Activated naive CD4-positive, alpha-beta T cell (primary cell): ENCODE data around the gene GDF7.
"Not testable (repeated sequence)": the region's sequence is repeated elsewhere in the genome, so short reads cannot be mapped to it uniquely, and the experiment has no call there.

Experiments
- DNase-seq, 4 experiments: peaks; one replicate each; lab custom pipeline; 2025; lab: John Stamatoyannopoulos, UW

The GDF7 gene

DNA sequence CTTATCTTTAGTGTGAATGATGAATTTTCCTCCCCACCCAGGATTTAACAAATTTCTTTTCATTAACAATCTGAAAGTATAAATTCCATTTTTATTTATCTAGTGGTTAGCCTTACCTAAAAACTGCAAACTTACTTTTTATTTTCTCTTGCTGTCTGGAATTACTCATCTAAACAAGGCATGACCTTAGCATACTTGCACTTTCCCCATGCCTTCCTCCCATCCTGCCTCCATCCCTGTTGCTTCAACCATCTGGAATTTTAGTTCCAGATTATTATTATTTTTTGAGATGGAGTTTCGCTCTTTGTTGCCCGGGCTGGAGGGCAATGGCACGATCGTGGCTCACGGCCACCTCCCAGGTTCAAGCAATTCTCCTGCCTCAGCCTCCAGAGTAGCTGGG is 35.6 kb downstream of the GDF7 start:
- DNase-seq: no peak

DNA sequence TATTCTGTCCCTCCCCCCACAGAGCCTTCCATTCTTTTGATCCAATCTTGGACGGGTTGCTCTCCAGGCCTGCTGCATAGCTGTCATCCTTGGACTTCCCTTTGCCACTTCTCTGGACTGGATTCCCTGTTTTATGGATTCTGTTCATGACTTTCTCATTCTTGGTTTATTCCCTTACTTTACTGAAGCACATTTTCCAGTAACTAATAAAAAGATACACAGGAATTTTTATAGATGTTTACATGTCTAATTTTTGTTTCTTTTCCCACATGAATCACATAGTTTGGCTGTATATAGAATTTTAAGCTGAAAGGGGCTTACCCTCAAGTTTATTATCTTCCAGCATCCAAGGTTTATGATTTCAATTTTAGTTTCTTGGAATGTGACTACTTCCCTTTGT is 37.9 kb downstream of the GDF7 start:
- DNase-seq: no peak

DNA sequence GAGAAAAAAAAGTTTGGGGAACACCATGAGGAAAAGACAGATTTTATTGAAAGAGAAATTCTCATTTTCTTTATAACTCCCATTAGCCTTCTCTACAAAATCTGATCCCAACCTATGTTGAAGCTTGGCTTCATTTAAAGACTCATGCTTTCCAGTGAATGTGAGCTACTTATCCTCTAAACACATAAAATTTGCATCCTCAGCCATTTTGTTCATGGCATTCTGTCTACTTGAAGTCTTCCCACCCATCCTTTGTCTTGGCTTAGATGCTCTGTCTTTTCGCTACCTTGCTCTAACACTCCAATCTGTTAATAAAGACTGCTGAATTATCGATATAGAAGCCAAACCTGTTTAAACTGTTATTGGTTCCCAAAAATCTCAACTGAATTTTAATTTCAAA is 39.3 kb downstream of the GDF7 start:
- DNase-seq: no peak

DNA sequence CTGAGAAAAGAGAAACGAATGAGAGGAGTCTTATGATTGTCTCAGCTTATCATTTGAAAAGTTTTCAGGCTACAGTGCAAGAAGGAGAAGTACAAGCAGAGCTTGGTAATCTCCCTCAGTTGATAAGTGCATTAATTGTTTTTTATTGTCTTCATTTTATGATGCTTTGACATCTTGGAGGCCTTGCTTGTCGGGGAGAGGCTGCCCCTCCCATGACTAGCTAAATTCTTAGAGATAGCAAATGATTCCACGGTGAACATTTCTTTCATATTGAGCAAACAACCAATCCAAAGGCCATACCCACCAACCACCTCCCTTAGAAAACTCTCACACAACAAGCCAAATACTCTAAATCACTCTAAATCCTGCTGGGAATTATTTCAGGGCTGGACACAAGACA is 39.8 kb downstream of the GDF7 start:
- DNase-seq: no peak

DNA sequence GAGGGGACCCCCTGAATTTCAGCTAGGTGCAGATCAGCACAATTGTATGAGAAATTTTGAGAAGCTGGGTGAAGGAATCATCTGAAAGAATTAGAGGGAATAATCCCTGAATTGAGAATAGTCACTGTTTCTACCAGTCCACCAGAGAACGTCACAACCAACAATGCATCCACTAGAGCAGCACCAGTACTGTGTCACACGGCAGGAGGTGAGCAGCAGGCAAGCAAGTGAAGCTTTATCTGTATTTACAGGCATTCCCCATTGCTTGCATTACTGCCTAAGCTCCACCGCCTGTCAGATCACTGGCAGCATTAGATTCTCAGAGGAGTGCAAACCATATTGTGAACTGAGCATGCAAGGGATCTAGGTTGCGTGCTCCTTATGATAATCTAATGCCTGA is 40.7 kb downstream of the GDF7 start:
- DNase-seq: no peak

DNA sequence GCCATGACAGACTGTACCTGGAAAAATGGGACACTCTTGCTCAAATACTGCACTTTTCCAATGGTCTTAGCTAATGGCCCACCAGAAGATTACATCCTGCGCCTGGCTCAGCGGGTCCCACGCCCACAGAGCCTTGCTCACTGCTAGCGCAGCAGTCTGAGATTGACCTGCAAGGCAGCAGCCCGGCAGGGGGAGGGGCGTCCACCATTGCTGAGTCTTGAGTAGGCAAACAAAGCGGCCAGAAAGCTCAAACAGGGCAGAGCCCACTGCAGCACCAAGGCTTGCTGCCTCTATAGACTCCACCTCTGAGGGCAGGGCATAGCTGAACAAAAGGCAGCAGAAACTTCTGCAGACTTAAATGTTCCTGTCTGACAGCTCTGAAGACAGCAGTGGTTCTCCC is 44.7 kb downstream of the GDF7 start:
- DNase-seq: not testable (repeated sequence)

DNA sequence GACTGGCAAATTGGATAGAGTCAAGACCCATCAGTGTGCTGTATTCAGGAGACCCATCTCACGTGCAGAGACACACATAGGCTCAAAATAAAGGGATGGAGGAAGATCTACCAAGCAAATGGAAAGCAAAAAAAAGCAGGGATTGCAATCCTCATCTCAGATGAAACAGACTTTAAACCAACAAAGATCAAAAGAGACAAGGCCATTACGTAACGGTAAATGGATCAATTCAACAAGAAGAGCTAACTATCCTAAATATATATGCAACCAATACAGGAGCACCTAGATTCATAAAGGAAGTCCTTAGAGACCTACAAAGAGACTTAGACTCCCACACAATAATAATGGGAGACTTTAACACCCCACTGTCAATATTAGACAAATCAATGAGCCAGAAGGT is 46.6 kb downstream of the GDF7 start:
- not testable (repeated sequence) for DNase-seq

DNA sequence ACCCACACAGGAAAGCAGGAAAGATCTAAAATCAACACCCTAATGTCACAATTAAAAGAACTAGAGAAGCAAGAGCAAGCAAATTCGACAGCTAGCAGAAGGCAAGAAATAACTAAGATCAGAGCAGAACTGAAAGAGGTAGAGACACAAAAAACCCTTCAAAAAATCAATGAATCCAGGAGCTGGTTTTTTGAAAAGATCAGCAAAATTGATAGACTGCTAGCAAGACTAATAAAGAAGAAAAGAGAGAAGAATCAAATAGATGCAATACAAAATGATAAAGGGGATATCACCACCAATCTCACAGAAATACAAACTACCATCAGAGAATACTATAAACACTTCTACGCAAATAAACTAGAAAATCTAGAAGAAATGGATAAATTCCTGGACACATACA is 47.5 kb downstream of the GDF7 start:
- DNase-seq: not testable (repeated sequence)

DNA sequence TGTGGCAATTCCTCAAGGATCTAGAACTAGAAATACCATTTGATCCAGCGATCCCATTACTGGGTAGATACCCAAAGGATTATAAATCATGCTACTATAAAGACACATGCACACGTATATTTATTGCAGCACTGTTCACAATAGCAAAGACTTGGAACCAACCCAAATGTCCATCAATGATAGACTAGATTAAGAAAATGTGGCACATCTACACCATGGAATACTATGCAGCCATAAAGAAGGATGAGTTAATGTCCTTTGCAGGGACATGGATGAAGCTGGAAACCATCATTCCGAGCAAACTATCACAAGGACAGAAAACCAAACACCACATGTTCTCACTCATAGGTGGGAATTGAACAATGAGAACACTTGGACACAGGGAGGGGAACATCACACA is 49.2 kb downstream of the GDF7 start:
- DNase-seq: not testable (repeated sequence)

DNA sequence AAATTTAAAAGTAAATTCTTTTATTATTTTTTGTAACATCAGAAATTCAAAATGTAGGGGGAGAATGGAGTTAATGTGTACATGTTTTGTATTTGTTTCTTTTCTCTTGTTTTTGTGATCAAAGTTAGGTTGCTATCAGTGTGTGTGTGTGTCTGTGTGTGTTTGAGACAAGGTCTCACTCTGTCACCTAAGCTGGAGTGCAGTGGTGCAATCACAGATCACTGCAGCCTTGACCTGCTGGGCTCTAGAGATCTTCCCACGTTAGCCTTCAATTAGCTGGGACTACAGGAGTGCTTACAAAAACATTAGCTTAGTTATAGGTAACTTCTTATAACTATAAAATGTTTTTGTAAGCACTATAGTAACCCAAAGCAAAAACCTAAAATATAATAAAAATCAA is 50.7 kb downstream of the GDF7 start:
- DNase-seq: no peak

DNA sequence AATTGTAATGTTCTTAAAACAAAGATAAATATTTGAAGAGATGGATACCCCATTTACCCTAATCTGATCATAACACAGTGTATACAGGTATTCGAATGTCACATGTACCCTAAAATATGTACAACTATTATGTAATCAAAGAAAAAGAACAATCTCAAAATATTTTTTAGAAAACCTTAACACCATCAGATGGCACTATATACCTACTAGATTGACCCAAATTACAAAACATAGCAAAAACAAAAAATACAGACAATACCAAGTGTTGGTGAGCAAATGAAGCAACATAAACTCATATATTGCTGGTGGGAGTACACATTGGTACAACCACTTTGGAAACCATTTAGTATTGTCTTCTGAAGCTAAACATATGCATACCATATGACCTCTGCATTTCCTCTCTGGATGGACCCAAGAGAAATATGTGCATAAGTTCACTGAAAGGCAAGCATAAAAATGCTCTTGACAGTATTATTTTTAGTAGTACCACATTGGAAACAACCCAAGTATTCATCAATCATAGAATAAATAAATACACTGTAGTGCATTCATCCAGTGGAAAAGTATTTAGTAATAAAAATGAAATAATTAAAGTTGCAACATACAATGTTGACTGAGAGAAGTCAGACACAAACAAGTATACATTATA is 55.8 kb downstream of the GDF7 start:
- DNase-seq: no peak

DNA sequence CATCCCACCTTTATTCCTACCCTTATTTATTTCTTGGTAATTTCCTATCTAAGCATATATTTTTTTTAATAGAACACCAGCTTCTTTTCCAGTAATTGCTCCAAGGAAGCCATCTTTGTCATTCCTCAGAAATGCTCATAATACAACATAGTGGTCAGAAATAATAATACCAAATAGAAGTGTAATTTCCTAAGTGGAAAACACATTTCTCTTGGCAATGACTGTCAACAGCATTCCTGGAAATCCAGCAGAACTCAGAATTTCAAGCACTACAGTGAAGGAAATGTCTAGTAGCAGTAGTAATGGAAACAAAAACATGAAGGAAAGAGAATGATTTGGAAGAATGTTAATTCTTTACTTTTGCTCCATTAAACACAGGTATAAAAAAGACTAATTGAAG is 56.6 kb downstream of the GDF7 start:
- no peak for DNase-seq

DNA sequence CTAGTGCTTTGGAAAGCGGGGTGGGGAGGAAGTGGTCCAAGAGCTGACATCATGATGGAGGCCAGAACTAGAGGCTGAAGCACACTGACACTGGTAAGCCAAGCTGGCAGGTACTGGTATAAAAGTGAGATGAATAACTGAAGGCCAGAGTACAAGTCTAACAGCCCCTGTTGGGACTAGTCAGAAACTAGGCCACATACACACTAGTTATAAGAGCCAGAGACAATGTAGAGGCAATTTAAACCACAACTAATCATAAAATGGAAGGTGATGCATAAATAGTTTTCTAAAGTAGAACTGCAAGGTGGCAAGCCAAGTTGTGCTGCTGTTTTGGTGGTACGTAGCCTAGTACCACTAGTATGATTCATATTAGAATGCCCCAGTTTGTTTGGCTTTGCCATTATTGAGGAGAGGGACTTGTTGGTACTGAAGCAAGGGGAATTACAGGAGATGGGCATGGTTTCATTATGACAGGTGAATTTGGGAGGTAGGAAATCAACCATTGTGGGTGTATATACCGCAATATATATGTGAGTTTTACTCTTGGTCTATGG is 57.6 kb downstream of the GDF7 start:
- no peak for DNase-seq

DNA sequence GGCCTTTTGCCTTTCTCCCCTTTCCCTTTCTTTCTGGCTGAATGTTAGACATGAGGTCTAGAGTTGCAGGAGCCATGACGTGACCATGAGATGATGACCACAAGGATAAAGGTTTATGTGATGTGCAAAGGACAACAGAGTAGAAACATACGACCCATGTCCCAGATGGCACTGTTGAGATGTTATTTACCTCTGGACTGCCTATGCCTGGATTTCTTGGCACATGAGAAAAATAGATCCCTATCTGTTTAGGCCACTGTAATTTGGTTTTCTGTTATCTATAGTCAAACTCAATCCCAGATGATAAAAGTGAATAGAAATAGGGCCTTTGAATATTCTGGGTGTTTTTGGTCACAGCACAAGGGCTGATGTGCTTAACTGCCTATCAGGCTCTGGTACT is 58.8 kb downstream of the GDF7 start:
- no peak for DNase-seq

DNA sequence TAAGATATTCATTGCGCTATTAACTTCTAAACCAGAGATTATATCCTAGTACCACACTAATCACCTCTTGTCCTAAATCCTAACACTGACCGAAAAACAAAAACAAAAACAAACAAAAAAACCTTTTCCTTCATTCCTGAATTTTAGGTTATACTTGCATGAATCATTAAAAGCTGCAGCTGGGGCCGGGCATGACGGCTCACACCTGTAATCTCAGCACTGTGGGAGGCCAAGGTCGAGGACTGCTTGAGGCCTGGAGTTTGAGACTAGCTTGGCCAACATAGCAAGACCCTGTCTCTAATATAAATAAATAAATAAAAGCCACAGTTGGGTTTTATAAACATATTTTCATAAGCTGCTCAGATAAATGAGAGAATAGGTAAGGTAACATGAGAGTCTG is 60.0 kb downstream of the GDF7 start:
- DNase-seq: no peak

DNA sequence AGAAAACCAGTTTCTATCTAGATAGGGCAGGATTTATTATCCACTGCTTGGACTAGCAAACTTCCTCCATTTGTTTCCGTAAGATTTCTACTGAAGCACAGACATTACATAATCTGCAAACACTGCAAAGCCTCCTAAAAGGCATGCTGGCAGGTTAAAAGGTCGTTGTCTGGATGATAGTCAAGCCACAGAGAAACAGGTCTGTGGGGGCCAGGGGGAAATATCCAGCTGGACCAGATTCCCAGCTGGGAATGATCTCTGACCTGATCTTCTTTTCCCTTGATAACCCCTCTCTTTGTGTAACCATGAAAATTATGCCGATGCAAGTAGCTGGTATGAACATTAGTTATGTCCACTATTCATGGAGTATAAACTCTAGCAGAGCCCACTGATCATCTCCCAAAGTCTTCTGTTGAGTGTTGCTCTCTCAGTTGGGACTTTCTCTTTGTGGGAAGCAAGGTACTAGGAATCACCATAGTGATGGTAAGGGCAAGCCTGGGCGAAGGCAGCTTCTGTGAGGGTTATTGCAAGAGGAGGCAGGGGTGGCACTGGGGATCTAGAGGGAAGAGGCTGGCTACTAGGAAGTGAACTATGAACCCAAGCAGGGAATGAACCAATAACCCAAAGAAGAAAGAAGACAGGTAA is 61.3 kb downstream of the GDF7 start:
- DNase-seq: no peak
